HL-60 (cell line): ENCODE results near the gene PRM1.

Experiments
- CTCF ChIP-seq: IDR thresholded peaks from one replicate; pipeline ENCODE4 v1.5.1; 2011; ENCODE audit warnings: low read length, control low read depth, inconsistent platforms; ENCODE audit not compliant: insufficient read depth
- SPI1 ChIP-seq: IDR thresholded peaks from 2 replicates; pipeline ENCODE4 v1.6.1; 2012; ENCODE audit warnings: low read depth, mild to moderate bottlenecking, borderline replicate concordance

DNA sequence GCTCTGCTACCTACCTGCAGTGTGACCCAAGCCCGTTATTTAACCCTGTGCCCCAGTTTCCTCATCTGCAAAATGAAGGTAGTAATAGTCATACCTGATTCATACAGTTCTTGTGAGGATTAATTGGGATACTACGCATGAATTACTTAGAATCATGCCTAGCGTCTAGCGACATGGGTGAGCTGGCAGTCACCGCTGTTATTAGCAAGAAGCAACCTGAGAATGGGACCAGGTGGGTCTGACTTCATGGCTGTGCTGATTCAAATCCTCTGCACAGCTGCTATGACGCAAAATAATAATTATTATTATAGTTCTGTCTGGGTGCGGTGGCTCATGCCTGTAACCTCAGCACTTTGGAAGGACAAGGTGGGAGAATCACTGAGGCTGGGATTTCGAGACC is 33.0 kb downstream of the PRM1 start:
- TF ChIP-seq CTCF, result no peak
- no peak for TF ChIP-seq SPI1
